Natural killer cell treated with Interleukin-12 subunit alpha and Interleukin-12 subunit beta and Interleukin-15 and Interleukin-18, amount 100 ng/mL, for 72 hours (primary cell): ENCODE results near the gene SLC6A13. TPM values are rescaled to one million over a fixed set of nuclear protein-coding genes. Genes with fewer than 3 reads are reported as not detected.

Source experiments
- ATAC-seq, 2 donors: fragments of 150-1000 bp; cut with Tn5 transposase in 1 of 2; sonication (Bioruptor Pico), chemical (Tn5 transposase) in 1 of 2; 2 replicates each; pipeline ENCODE4 v1.10.0; 2021
- DNase-seq: peaks from one replicate; pipeline ENCODE4 v3.0.0; 2022; ENCODE audit warnings: low spot score
- H3K27ac Mint-ChIP-seq, 2 donors: 1 replicate in 1 of 2; 2 replicates in 1 of 2; pipeline ENCODE4 v1.8.0; 2022; ENCODE audit warnings: mixed read lengths in 2 of 2, mild to moderate bottlenecking in 1 of 2, moderate library complexity in 1 of 2
- H3K27me3 Mint-ChIP-seq, 2 donors: 1 replicate in 1 of 2; 2 replicates in 1 of 2; pipeline ENCODE4 v1.8.0; 2022; ENCODE audit warnings: mixed read lengths in 2 of 2
- H3K36me3 Mint-ChIP-seq: one replicate; pipeline ENCODE4 v1.8.0; 2022; ENCODE audit warnings: mixed read lengths
- H3K4me1 Mint-ChIP-seq, 2 donors: 1 replicate in 1 of 2; 2 replicates in 1 of 2; pipeline ENCODE4 v1.8.0; 2022; ENCODE audit warnings: low read depth in 2 of 2, mixed read lengths in 2 of 2, mild to moderate bottlenecking in 1 of 2
- H3K4me3 Mint-ChIP-seq: one replicate; pipeline ENCODE4 v1.8.0; 2022; ENCODE audit warnings: mixed read lengths
- H3K9me3 Mint-ChIP-seq: 2 replicates; pipeline ENCODE4 v1.8.0; 2022; ENCODE audit warnings: mixed read lengths
- total RNA-seq, 2 donors: library from RNA; stranded (reverse); gene quantifications; one replicate each; pipeline ENCODE4 v1.2.3, GENCODE V29; 2022

Gene SLC6A13
- total RNA-seq, 2 donors from 2014 or later: 0.92 to 1.9 TPM

DNA sequence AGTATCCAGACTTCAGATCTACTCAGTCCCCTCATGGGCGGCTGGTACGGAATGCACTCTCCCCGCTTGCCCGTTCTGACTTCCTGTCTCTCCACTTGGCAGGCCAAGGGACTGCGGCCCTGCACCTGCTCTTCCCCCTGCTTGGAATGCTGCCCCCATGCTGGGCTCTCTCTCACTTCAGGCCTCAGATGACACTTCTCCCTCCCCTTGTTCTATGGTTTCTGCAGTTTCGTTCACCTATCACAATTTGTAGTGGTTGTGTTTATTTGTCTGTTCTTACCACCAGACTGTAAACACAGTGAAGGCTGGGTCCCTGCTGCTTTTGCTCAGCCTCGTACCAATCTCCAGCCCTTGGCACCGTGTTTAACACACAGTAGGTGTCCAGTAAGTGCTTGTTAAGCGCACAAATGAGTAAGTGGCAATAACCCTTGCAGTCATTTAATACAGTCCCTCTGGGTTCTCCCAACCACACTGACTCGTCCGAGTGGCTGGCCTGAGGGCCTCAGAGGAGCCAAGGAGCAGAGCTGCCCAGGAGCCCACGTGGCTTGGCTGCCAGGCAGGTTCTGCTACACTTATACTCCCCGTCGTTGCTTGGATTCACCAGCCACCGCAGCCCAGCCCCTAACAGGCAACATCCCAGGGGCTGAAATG is 60.4 kb downstream of the SLC6A13 start:
- Mint-ChIP-seq H3K27ac (no peak overlapping the region), H3K27me3 (peaks cover 49% of the 10 kb centered on the region in 2 donors), H3K36me3 (no peaks in the 10 kb centered on the region), H3K9me3 (peaks cover under 1% of the 10 kb centered on the region), H3K4me1 (peaks cover 6% of the 10 kb centered on the region in 2 donors), H3K4me3 (peak overlapping the region; percentile 40)
- ATAC-seq (no peak), DNase-seq (peak; percentile 49)

DNA sequence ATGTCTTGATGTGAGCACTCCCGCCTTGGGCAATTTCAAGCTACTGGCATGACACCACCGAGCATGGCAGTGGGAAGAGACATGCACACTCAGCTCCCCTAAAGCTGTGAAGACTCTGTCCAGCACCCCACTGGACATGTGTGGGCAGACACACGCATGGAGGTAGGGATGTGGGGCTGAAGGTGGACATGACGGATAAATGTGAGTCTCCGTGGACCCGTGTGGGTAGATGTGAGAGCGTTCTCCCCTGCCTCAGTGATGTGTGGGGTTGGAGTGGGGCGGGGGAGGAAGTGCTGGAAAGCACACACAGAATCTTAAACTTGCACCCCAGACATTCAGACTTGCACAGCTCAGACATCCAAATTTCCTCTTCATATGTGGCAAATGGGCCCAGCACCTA is 61.3 kb downstream of the SLC6A13 start:
- Mint-ChIP-seq H3K27me3 (peaks cover 49% of the 10 kb centered on the region in 2 donors), H3K27ac (no peak overlapping the region), H3K9me3 (peaks cover 4% of the 10 kb centered on the region), H3K36me3 (no peaks in the 10 kb centered on the region), H3K4me3 (no peak overlapping the region), H3K4me1 (peaks cover 6 to 7% of the 10 kb centered on the region in 2 donors)
- peak; percentile 46 for DNase-seq
- ATAC-seq: no peak

DNA sequence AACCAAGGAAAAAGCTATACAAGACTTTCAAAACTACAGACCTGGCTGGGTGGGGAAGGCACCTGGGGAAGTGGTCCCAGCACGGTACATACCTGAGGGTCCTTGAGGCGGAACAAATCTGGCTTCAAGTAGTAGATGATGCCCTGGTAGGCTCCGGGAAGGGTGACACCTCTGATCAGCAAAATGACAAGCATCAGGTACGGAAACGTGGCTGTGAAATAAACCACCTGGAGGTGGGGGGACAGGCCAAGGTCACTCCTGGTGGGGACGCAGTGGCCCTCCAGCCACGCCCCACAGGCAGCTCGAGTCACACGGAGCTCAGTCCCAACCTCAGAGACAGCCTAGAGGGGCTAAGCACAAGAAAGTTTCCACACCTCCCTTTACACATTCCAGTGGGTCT is 63.9 kb downstream of the SLC6A13 start:
- H3K27ac Mint-ChIP-seq: no peak overlapping the region
- H3K4me1 Mint-ChIP-seq: peaks cover 6 to 7% of the 10 kb centered on the region in 2 donors
- ATAC-seq (no peak), DNase-seq (peak; percentile 56)
- no peak overlapping the region for H3K4me3 Mint-ChIP-seq
- peaks cover 31 to 34% of the 10 kb centered on the region in 2 donors for H3K27me3 Mint-ChIP-seq
- H3K9me3 Mint-ChIP-seq: peaks cover 4% of the 10 kb centered on the region
- no peaks in the 10 kb centered on the region for H3K36me3 Mint-ChIP-seq

DNA sequence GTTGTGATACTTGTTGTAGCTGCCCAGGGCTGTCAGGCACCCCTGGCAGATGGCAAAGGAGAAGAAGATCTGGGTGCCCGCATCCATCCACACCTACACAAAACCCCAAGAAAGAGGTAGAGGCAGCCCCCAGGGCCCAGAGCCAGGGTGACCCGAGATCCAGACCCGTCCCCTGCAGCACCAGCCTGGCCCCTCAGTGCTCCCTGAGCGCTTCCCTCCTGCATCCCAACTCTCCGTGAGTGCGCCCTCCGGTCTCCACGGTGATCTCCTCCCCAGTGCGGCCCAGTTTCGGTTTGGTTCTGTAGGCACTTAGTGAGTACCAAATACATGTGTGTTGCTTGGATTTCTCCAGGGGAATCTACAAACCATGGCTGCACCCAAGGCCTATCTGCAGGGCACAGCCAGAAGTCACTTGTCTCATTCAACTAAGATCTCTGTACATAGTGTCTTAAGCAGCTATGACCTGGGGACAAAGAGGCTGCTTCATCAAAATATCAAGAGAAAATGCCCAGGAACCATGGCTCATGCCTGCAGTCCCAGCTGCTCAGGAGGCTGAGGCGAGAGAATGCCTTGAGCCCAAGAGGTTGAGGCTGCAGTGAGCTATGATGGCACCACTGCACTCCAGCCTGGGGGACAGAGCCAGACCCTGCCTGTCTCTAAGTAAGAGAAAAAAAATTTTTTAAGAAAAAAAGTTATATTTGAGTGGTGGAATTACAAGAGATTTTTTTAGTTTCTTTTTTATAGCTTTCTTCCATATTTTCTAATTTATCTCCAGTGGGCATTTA is 64.5 kb downstream of the SLC6A13 start:
- Mint-ChIP-seq H3K4me1 (peaks cover 6 to 7% of the 10 kb centered on the region in 2 donors), H3K36me3 (no peaks in the 10 kb centered on the region), H3K27me3 (peaks cover 32 to 34% of the 10 kb centered on the region in 2 donors), H3K9me3 (peaks cover 4% of the 10 kb centered on the region), H3K27ac (no peak overlapping the region), H3K4me3 (no peak overlapping the region)
- DNase-seq: peak; percentile 26
- no peak for ATAC-seq

DNA sequence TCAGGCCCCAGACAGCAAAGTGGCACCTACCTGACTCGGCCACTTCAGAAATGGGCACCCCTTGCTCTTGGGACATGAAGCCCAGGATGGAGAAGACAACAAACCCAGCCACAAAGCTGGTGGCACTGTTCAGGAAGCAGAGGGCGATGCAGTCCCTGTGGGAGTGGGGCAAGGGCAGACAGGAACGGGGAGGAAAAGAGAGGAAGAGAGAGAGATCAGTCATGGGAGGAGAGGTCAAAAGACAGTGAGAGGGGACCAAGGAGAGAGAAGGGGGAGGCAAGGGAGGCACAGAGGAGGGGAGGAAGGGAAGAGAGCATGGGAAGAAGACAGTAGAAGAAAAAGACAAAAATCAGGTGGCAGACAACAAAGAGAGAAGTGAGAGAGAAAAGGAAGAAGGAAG is 65.3 kb downstream of the SLC6A13 start:
- ATAC-seq: no peak
- no peaks in the 10 kb centered on the region for H3K36me3 Mint-ChIP-seq
- DNase-seq: peak; percentile 3
- peaks cover 3 to 5% of the 10 kb centered on the region in 2 donors for H3K4me1 Mint-ChIP-seq
- H3K4me3 Mint-ChIP-seq: no peak overlapping the region
- peaks cover 33 to 37% of the 10 kb centered on the region in 2 donors for H3K27me3 Mint-ChIP-seq
- peaks cover 4% of the 10 kb centered on the region for H3K9me3 Mint-ChIP-seq
- H3K27ac Mint-ChIP-seq: no peak overlapping the region

DNA sequence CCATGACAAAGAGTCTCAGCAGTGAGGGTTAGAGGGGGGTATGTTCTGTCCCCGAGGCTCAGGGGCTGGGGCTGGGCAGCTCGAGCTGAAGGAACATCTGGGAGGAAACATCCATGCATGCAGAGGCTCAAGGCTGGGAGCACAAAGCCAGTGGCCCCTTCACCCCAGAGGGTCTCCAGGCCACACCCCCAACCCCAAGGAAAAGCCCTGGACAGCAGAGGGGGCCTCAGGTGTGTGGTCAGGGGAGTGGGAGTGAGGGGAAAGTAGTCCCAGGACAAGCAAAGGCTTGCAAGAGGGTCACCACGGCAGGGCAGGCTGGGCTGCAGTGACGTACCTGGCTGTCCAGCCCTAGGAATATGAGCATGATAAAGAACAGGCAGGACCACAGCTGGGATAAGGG is 66.2 kb downstream of the SLC6A13 start:
- Mint-ChIP-seq H3K4me1 (peaks cover 0 to 5% of the 10 kb centered on the region in 2 donors), H3K4me3 (no peak overlapping the region), H3K27me3 (peaks cover 28 to 35% of the 10 kb centered on the region in 2 donors), H3K27ac (no peak overlapping the region), H3K9me3 (peaks cover 4% of the 10 kb centered on the region), H3K36me3 (no peaks in the 10 kb centered on the region)
- ATAC-seq (no peak), DNase-seq (no peak)

DNA sequence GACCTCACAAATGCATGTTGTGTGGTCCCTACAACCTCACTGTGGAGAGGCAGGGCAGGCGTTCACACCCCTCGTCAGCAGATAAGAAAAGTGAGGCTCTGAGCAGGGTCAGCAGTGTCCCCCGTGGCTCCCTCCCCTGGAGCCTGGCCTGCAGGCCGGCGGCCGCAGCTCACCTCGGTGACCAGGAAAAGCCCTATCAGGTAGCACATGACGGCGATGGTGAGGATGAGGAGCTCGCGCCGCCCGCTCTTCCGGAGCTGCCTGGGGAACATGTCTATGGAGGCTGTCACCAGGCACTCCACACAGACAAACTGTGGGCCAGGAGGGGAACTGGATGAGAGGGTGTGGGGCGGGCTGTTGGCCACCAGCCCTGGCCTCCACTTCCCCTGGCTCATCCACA is 66.7 kb downstream of the SLC6A13 start:
- H3K4me1 Mint-ChIP-seq: peaks cover 0 to 5% of the 10 kb centered on the region in 2 donors
- DNase-seq: peak; percentile 5

DNA sequence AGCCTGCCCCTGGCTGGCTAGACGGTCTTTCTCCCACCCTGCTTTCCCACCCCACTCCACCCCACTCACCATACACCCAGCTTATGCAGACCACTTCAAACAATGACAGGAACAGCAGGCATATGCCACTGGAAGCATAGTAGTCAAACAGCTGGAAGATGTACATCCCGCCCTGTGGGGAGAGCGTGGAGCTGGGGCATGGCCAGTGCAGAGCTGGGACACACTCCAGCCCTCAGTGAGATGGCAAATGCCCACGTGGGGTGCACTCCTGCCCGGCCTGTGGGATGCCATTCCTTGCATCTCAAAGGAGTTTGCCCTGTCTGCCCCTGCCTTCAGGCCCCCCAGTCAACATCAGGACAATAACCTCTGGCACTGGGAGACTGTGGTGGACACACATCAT is 67.5 kb downstream of the SLC6A13 start:
- no peak overlapping the region for H3K4me3 Mint-ChIP-seq
- peaks cover 18 to 28% of the 10 kb centered on the region in 2 donors for H3K27me3 Mint-ChIP-seq
- peaks cover 0 to 5% of the 10 kb centered on the region in 2 donors for H3K4me1 Mint-ChIP-seq
- peaks cover 4% of the 10 kb centered on the region for H3K9me3 Mint-ChIP-seq
- peak in 1 of 2 donors; percentile 37 for ATAC-seq
- H3K27ac Mint-ChIP-seq: no peak overlapping the region
- H3K36me3 Mint-ChIP-seq: no peaks in the 10 kb centered on the region
- peak; percentile 39 for DNase-seq

More for the DNA sequence above, 66.7 kb downstream of the SLC6A13 start:
- Mint-ChIP-seq H3K36me3 (no peaks in the 10 kb centered on the region), H3K9me3 (peaks cover 4% of the 10 kb centered on the region), H3K27me3 (peaks cover 23 to 30% of the 10 kb centered on the region in 2 donors), H3K4me3 (no peak overlapping the region), H3K27ac (no peak overlapping the region)
- no peak for ATAC-seq

DNA sequence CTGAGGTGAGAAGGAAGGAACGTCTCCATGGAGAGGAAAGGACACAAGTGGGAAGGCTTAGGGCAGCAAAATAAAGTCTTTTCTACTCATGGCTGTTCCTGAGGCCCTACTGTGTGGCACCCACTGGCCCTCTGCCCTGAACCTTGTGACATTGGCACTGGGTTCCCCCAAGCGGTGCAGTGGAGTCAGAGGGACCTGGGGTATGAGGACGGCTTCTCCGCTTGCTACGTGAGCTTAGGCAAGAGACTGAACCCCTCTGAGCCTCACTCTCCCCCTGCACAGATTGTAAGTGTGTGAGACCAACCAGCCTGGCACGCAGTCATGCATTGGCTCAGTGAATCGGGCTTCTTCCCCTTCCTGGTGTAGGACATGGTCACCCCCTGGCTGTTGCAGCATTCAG is 68.4 kb downstream of the SLC6A13 start:
- no peaks in the 10 kb centered on the region for H3K36me3 Mint-ChIP-seq
- no peak overlapping the region for H3K27ac Mint-ChIP-seq
- peaks cover 18 to 28% of the 10 kb centered on the region in 2 donors for H3K27me3 Mint-ChIP-seq
- no peak for ATAC-seq
- DNase-seq: no peak
- peaks cover 0 to 5% of the 10 kb centered on the region in 2 donors for H3K4me1 Mint-ChIP-seq
- peaks cover 4% of the 10 kb centered on the region for H3K9me3 Mint-ChIP-seq
- H3K4me3 Mint-ChIP-seq: no peak overlapping the region

DNA sequence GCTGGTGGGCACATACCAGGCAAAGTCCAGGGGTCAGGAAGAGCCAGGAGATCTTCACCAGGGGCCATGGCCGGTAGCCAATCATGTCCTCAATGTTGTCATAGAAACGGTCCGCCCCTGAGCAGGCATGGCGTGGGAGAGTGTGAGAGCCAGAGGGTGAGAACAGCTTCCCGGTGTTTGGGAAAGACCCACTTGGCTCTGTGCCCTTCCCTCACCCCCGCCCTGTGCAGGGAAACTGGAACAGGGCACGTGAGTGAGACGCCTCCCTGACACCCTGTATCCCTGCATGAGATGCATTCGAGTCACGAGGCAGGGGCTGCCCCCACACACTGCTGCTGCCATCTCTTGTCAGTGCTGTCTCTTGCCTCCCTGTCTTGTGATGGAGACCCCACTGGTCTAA is 69.4 kb downstream of the SLC6A13 start:
- Mint-ChIP-seq H3K9me3 (peaks cover 4% of the 10 kb centered on the region), H3K4me3 (no peak overlapping the region), H3K36me3 (no peaks in the 10 kb centered on the region), H3K27me3 (peaks cover 18 to 26% of the 10 kb centered on the region in 2 donors), H3K4me1 (peaks cover 0 to 8% of the 10 kb centered on the region in 2 donors), H3K27ac (no peak overlapping the region)
- DNase-seq (peak; percentile 22), ATAC-seq (no peak)

DNA sequence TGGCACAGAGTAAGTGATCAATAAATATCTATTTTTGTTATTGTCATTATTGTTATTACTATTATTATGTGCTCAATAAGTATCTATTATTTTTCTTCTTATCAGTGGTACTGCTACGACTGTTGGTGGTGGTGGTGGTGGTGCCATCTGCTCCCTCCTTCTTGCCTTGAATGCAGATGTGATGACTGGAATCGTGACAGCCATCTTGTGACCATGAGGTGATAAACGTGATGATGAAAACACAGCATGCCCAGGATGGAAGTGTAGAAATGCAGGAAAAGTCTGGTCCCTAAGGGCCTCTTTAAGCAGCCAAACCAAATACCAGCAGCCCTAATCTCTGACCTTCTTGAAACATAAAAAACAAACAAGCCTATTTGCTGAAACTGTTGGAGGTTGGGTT is 71.1 kb downstream of the SLC6A13 start:
- no peak for DNase-seq
- Mint-ChIP-seq H3K4me3 (no peak overlapping the region), H3K36me3 (no peaks in the 10 kb centered on the region), H3K27ac (no peak overlapping the region), H3K4me1 (peaks cover 0 to 3% of the 10 kb centered on the region in 2 donors), H3K27me3 (peaks cover 13 to 16% of the 10 kb centered on the region in 2 donors), H3K9me3 (no peaks in the 10 kb centered on the region)
- no peak for ATAC-seq

DNA sequence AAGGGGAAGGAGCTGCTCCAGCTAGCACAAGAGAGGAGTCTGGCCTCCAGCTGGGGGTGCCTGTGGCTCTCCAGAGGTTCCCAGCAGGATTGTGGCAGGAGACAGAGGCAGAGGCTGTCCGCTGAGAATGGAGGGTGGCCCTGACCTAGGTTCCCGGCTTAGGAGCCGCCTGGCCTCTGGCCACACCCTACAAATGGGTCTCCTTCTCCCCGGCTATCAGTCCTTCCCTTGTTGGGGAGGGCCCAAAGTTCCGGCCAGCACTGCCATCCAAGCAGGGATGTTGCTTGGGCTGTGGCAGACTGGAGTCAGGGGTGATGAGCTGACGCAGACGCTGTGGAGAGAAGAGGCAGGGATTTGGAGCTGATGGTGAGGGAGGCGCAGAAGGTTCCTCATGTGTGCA is 71.8 kb downstream of the SLC6A13 start:
- DNase-seq (no peak), ATAC-seq (no peak)

DNA sequence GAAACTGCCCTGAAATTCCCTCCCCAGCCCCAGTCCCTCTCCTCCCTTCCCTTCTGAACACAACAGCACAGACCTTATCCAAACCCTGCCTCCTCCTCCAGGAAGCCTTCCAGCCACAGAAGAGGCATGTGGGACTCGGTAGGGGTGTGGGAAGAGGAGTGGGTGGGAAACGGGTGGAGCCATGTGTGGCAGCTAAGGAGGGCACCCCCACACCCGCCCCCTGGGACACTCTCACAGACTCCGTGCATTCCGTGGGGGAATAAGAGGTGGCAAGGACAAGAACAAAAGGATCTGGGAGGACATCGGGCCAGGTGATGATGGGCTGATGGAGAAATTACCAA is 73.0 kb downstream of the SLC6A13 start:
- DNase-seq: no peak
- Mint-ChIP-seq H3K9me3 (no peaks in the 10 kb centered on the region), H3K36me3 (no peaks in the 10 kb centered on the region), H3K27me3 (peaks cover 17 to 25% of the 10 kb centered on the region in 2 donors), H3K4me3 (peak overlapping the region; percentile 71), H3K27ac (no peak overlapping the region), H3K4me1 (peaks cover 0 to 3% of the 10 kb centered on the region in 2 donors)
- ATAC-seq: no peak

More for the DNA sequence above, 71.8 kb downstream of the SLC6A13 start:
- no peaks in the 10 kb centered on the region for H3K36me3 Mint-ChIP-seq
- no peaks in the 10 kb centered on the region for H3K9me3 Mint-ChIP-seq
- peaks cover 13 to 16% of the 10 kb centered on the region in 2 donors for H3K27me3 Mint-ChIP-seq
- peaks cover 0 to 3% of the 10 kb centered on the region in 2 donors for H3K4me1 Mint-ChIP-seq
- H3K4me3 Mint-ChIP-seq: no peak overlapping the region
- H3K27ac Mint-ChIP-seq: no peak overlapping the region
